GM19468 (cell line): ENCODE data around the gene COPS7A.

Experiments used
- ATAC-seq: cut with Tn5 transposase; IDR thresholded peaks from one replicate; pipeline ENCODE4 v1.9.1; 2021; ENCODE audit warnings: mild to moderate bottlenecking, moderate library complexity, moderate number of reproducible peaks; ENCODE audit not compliant: unreplicated experiment; ENCODE audit errors: extremely low read depth

COPS7A gene

GRCh38 chr12:6747216-6747615 lies 23.4 kb downstream of the COPS7A start:
- no peak for ATAC-seq

GRCh38 chr12:6748761-6749160 lies 24.9 kb downstream of the COPS7A start:
- no peak for ATAC-seq

- ATAC-seq = no peak
Observed at GRCh38 chr12:6750506-6750905, 26.7 kb downstream of the COPS7A start.

- no peak for ATAC-seq
Observed at GRCh38 chr12:6751767-6752166, 27.9 kb downstream of the COPS7A start.

GRCh38 chr12:6752167-6752920 lies 28.5 kb downstream of the COPS7A start:
- ATAC-seq = no peak

- peak; percentile 67 for ATAC-seq
Observed at GRCh38 chr12:6752921-6753771, 29.3 kb downstream of the COPS7A start, which contains the start of gene MLF2. Gene MLF2, minus strand, starts transcription at chr12:6753141. Its CDS starts 807 bp downstream, at chr12:6752334.

- no peak for ATAC-seq
Observed at GRCh38 chr12:6753772-6754356, 30.0 kb downstream of the COPS7A start.

GRCh38 chr12:6754411-6754810 lies 30.6 kb downstream of the COPS7A start:
- no peak for ATAC-seq

- no peak for ATAC-seq
Observed at GRCh38 chr12:6757028-6757690, 33.3 kb downstream of the COPS7A start.

- no peak for ATAC-seq
Observed at GRCh38 chr12:6758506-6759095, 34.8 kb downstream of the COPS7A start.

- ATAC-seq = no peak
Observed at GRCh38 chr12:6759741-6760140, 35.9 kb downstream of the COPS7A start.

- ATAC-seq = no peak
Observed at GRCh38 chr12:6763380-6763779, 39.5 kb downstream of the COPS7A start.

GRCh38 chr12:6764011-6764828 lies 40.4 kb downstream of the COPS7A start:
- peak; percentile 66 for ATAC-seq

GRCh38 chr12:6765048-6765633 lies 41.3 kb downstream of the COPS7A start:
- ATAC-seq = no peak

GRCh38 chr12:6765634-6766581 lies 42.1 kb downstream of the COPS7A start, which contains the start of gene PTMS:
Gene PTMS, plus strand, starts transcription at chr12:6766363. Its CDS starts 343 bp downstream, at chr12:6766706.
- ATAC-seq = no peak

- no peak for ATAC-seq
Observed at GRCh38 chr12:6766651-6767349, 43.0 kb downstream of the COPS7A start.
